BJ (cell line): ENCODE results near the gene RRP1. TPM values are rescaled to one million over a fixed set of nuclear protein-coding genes. Genes with fewer than 3 reads are reported as not detected.

ENCODE experiments used
- CTCF ChIA-PET: fragments of 350-600 bp; formaldehyde crosslinking; extraction: SDS; loops from one replicate; lab custom pipeline; 2021; ENCODE audit warnings: antibody characterized with exemption, inconsistent platforms; lab: Yijun Ruan, JAX
- POLR2A ChIA-PET: fragments of 300-600 bp; sonication (Branson Sonifier 250); formaldehyde crosslinking; extraction: SDS; loops from one replicate; lab custom pipeline; 2021; ENCODE audit warnings: antibody characterized with exemption; lab: Charles Lee
- DNase-seq: peaks from one replicate; pipeline ENCODE4 v3.0.0-alpha.2; 2011; ENCODE audit warnings: low read depth
- H3K27me3 ChIP-seq: 2 replicates; pipeline ENCODE4 v1.6.0; 2011; ENCODE audit warnings: low read length; ENCODE audit not compliant: control insufficient read depth, insufficient read depth
- H3K36me3 ChIP-seq: 2 replicates; pipeline ENCODE4 v1.5.1; 2011; ENCODE audit warnings: low read length; ENCODE audit not compliant: control insufficient read depth, insufficient read depth
- H3K4me3 ChIP-seq: 2 replicates; pipeline ENCODE4 v1.5.1; 2011; ENCODE audit warnings: low read depth, mild to moderate bottlenecking, control low read depth, low read length
- CTCF ChIP-seq: IDR thresholded peaks from 2 replicates; pipeline ENCODE4 v1.5.1; 2011; ENCODE audit warnings: low read depth, mild to moderate bottlenecking, control low read depth, inconsistent platforms, low read length, moderate library complexity; ENCODE audit not compliant: insufficient read depth
- polyA plus RNA-seq: library from polyadenylated mRNA; depleted of rRNA; stranded (reverse); fragments of >200 nt; gene quantifications from 2 replicates; pipeline ENCODE4 v1.2.3, GENCODE V29; 2011

Gene RRP1
- polyA plus RNA-seq, 1 experiment: 14.4 TPM

GRCh38 chr21:43750339-43751033 is 38.9 kb upstream of the RRP1 start:
- H3K27me3 ChIP-seq: no peaks in the 10 kb centered on the region
- H3K36me3 ChIP-seq: peaks cover 64% of the 10 kb centered on the region
- ChIA-PET POLR2A (no interaction called here), CTCF (no interaction called here)
- TF ChIP-seq CTCF: no peak
- no peak overlapping the region for H3K4me3 ChIP-seq
- DNase-seq: no peak

GRCh38 chr21:43751955-43752591 is 37.3 kb upstream of the RRP1 start:
- no peak for DNase-seq
- Histone ChIP-seq H3K27me3 (no peaks in the 10 kb centered on the region), H3K4me3 (no peak overlapping the region), H3K36me3 (peaks cover 68% of the 10 kb centered on the region)
- ChIA-PET CTCF (no interaction called here), POLR2A (interaction anchor here (0.6 kb wide), 1 partner anchor 14 kb away, joined by 6 read pairs; no protein-coding TSS in a partner anchor)
- no peak for TF ChIP-seq CTCF

- Histone ChIP-seq H3K4me3 (no peak overlapping the region), H3K36me3 (peaks cover 60% of the 10 kb centered on the region), H3K27me3 (no peaks in the 10 kb centered on the region)
- no peak for DNase-seq
- no peak for TF ChIP-seq CTCF
- ChIA-PET POLR2A (no interaction called here), CTCF (no interaction called here)
Observed at GRCh38 chr21:43752758-43753438, 36.5 kb upstream of the RRP1 start.

GRCh38 chr21:43753439-43753799 is 36.0 kb upstream of the RRP1 start:
- no peak for DNase-seq
- Histone ChIP-seq H3K36me3 (peaks cover 59% of the 10 kb centered on the region), H3K27me3 (no peaks in the 10 kb centered on the region), H3K4me3 (no peak overlapping the region)
- ChIA-PET POLR2A (no interaction called here), CTCF (no interaction called here)
- TF ChIP-seq CTCF: no peak
